Measurements from ENCODE around the gene ARMC2.

Gene ARMC2, protein sequence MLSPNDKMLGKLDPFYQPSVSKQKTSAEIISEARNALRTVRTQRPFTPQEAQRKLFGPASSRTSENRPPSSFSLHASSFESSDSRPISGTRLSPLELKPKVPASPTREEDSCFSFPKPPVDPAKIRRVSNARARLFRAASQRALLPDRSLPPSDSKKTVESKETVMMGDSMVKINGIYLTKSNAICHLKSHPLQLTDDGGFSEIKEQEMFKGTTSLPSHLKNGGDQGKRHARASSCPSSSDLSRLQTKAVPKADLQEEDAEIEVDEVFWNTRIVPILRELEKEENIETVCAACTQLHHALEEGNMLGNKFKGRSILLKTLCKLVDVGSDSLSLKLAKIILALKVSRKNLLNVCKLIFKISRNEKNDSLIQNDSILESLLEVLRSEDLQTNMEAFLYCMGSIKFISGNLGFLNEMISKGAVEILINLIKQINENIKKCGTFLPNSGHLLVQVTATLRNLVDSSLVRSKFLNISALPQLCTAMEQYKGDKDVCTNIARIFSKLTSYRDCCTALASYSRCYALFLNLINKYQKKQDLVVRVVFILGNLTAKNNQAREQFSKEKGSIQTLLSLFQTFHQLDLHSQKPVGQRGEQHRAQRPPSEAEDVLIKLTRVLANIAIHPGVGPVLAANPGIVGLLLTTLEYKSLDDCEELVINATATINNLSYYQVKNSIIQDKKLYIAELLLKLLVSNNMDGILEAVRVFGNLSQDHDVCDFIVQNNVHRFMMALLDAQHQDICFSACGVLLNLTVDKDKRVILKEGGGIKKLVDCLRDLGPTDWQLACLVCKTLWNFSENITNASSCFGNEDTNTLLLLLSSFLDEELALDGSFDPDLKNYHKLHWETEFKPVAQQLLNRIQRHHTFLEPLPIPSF

DNA sequence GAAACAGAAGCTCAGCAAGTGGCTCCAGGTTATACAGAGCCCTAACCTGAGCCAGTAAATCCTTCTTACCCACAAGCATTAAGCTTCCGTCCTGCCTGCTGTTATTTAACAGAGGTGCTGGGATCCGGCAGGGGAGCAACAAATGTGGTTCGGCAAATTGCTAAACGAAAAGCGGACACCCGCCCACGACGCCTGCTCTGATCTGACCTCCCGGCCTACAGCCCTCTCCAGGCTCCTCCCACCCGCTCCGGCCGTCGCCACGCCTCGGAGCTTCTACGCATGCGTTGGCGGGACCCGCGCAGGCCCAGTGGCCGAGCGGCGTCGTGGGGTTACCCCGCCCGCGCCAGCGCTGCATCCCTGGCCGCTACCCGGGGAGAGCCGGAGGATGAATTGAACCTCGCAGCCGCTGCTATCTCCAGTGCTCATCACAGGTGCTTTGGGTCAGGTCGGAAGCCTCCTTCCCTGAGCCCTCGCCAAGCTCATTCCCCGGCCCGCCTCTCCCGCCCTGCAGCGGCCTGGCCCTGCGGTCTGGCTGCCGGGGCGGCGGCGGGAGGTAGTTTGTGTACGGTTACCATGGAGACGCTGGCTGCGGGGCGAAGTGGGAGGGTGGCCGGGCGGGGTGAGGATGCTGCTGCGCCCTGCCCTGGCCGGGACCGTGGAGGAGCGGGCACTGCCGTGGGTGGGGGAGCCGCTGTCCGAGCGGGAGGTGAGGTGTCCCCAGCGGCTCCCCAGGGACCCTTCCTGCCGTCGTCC lies at the start of gene ARMC2:
TSS of gene ARMC2 (plus strand) at position 307 of the 753 bp plus-strand sequence. CDS start 5,846 bp downstream, outside the sequence.
- H3K36me3 Mint-ChIP-seq, result no peaks in the 10 kb centered on the region
- peak within 1 kb of the TSS; percentile 89 for H3K27ac Mint-ChIP-seq

DNA sequence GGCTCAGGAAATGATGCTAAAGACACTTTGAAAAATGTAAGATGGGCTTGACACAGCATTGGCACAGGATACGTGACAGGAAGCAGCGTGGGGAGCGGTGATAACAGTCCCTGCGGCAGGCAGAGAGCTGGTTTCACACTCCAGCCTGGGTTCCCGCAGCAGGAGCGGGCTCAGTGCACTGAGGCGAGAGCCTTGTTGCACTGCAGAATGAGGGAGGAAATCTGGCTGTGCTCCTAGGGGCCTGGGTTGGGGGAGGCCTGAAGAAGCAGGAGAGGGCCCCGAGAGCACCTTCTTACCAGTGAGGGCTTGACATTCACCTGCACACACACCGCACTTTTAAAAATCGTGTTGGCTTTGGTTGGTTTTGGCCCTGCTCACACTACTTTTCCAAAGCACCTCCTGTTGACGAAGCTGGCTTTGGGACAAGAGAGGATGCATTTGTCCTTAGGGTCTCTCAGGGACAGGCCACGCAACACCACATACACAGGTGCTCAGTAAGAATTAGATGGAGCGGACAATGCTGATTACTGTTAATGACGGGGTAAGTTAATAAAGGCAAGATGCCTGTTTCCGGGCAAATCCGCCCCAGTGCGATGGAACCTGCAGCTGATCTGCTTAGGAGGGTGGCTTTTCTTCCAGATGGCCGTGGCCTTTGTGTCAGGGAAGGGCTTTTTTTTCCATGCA lies 49.4 kb upstream of the ARMC2 start:
- DNase-seq (no peak), ATAC-seq (replicated peaks) (peak; percentile 59 to 63)
- peak overlapping the region; percentile 22 to 36 for H3K4me3 Mint-ChIP-seq
- no peaks in the 10 kb centered on the region for H3K9me3 Mint-ChIP-seq
- H3K27me3 Mint-ChIP-seq, result peaks cover 17 to 32% of the 10 kb centered on the region in 2 donors
- peaks cover 12 to 20% of the 10 kb centered on the region in 2 donors for H3K4me1 Mint-ChIP-seq
- H3K27ac Mint-ChIP-seq, result no peak overlapping the region
- H3K36me3 Mint-ChIP-seq, result no peaks in the 10 kb centered on the region

More for the DNA sequence above, at the start of gene ARMC2:
- peak within 1 kb of the TSS; percentile 89 to 93 for H3K4me3 Mint-ChIP-seq
- H3K9me3 Mint-ChIP-seq, result no peaks in the 10 kb centered on the region
- H3K27me3 Mint-ChIP-seq, result peaks cover 0 to under 1% of the 10 kb centered on the region in 2 donors
- peak; percentile 93 to 95 for ATAC-seq (replicated peaks)
- peaks cover 8 to 20% of the 10 kb centered on the region in 2 donors for H3K4me1 Mint-ChIP-seq
- peak; percentile 95 for DNase-seq

DNA sequence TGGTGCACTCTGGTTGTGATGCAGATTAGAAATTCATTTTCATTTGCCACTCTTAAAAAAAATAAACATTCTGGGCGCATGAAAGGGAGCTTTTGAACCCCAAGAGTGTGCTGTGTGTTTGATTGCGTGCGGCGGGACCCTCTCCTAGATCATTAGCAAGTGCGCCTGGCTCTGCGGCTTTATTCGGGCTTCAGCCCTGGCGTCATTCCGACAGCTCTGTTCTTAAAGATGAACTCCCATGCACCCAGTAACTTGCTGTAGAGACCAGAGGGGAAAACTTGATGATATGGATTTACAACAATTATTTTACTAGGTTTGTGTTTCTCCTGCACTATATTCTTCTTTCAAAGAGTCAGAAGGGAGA lies 48.9 kb upstream of the ARMC2 start:
- no peak for ATAC-seq (replicated peaks)
- H3K4me3 Mint-ChIP-seq, result no peak overlapping the region

DNA sequence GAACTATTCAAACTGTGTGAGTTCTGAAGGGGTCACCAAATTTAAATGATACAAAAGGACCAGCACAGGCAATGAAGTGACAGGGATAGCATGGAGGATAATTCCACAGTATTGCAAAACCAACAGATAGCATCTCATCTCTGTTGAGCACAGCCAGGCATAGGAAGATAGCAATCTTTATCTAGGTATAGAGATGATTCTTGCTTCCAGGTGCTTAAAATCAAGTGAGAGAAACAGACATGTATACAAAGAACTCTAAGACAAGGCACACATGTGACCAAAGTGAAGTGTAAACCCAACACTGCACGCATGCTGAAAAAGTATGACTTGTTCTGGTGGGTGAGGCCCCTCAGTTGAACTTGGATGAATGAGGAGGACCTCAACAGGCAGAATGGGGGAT lies 48.4 kb upstream of the ARMC2 start:
- no peak overlapping the region for H3K4me3 Mint-ChIP-seq
- peaks cover 17 to 27% of the 10 kb centered on the region in 2 donors for H3K27me3 Mint-ChIP-seq
- no peaks in the 10 kb centered on the region for H3K9me3 Mint-ChIP-seq
- ATAC-seq (replicated peaks) (no peak), DNase-seq (no peak)
- H3K4me1 Mint-ChIP-seq, result peaks cover 12 to 20% of the 10 kb centered on the region in 2 donors
- H3K27ac Mint-ChIP-seq, result no peak overlapping the region
- H3K36me3 Mint-ChIP-seq, result no peaks in the 10 kb centered on the region

More for the DNA sequence above, 48.9 kb upstream of the ARMC2 start:
- Mint-ChIP-seq H3K4me1 (peaks cover 12 to 20% of the 10 kb centered on the region in 2 donors), H3K9me3 (no peaks in the 10 kb centered on the region), H3K27me3 (peaks cover 17 to 32% of the 10 kb centered on the region in 2 donors), H3K36me3 (no peaks in the 10 kb centered on the region), H3K27ac (no peak overlapping the region)
- no peak for DNase-seq

DNA sequence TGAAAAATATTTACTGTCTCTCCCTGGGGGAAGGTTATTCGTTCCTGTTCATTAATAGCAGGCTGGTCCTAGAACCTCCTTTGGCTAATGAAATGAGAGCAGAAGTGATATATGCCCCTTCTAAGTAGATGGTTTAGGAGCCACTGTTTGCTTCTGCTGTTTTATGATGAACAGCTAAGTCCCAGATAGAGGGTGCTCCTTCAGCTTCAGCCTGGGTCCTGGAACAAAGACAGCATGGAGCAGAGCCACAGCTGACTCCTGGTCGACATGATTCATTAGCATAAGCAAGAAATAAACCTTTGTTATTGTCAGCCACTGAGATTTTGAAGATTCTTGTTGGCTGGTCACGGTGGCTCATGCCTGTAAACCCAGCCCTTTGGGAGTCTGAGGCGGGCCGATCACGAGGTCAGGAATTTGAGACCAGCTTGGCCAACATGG lies 47.8 kb upstream of the ARMC2 start:
- H3K36me3 Mint-ChIP-seq, result no peaks in the 10 kb centered on the region
- H3K27me3 Mint-ChIP-seq, result peaks cover 17 to 23% of the 10 kb centered on the region in 2 donors
- no peak overlapping the region for H3K4me3 Mint-ChIP-seq
- no peak overlapping the region for H3K27ac Mint-ChIP-seq
- H3K9me3 Mint-ChIP-seq, result no peaks in the 10 kb centered on the region
- peaks cover 16 to 25% of the 10 kb centered on the region in 2 donors for H3K4me1 Mint-ChIP-seq
- ATAC-seq (replicated peaks) (no peak), DNase-seq (no peak)

DNA sequence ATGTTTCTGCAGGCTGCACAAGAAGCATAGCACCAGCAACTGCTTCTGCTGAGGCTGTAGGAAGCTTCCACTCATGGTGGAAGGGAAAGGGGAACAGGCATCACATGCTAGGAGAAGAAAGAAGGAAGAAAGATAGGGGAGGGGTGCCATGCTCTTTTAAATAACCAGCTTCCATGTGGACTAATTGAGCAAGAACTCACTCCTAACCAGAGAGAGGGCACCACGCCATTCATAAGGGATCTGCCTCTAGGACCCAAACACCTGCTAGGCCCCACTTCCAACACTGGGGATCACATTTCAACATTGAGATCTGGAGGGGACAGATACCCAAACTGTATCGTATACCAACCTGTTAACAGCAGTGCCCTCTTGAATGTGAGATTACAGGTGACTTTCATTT lies 46.9 kb upstream of the ARMC2 start:
- Mint-ChIP-seq H3K27ac (no peak overlapping the region), H3K4me1 (peaks cover 22 to 27% of the 10 kb centered on the region in 2 donors), H3K9me3 (no peaks in the 10 kb centered on the region), H3K4me3 (no peak overlapping the region), H3K36me3 (no peaks in the 10 kb centered on the region), H3K27me3 (peaks cover 17 to 23% of the 10 kb centered on the region in 2 donors)
- ATAC-seq (replicated peaks), result no peak
- no peak for DNase-seq

DNA sequence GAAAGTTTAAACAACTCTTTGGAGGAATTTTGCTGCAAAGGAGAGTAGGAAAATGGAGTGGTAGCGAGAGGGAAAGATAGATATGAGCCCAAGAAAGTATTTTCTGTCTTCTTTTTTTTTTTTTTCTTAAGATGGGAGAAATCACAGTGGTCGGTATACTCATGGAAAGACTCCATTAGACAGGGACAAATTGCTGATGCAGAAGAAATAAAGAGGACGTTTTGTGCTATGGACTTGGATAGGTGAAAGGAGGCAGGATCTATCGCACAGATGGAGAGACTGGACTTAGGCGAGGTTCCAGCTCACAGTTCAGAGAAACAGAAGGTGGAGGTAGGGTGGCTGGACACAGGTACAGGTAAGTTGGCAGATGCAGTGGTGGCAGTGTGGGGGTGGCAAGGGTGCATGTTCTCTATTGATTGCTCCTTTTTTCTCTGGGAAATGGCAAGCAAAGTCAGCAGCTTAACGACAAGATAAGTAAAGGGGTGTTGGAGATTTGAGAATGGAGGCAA lies 44.2 kb upstream of the ARMC2 start:
- ATAC-seq (replicated peaks), result no peak
- no peak overlapping the region for H3K4me3 Mint-ChIP-seq
- H3K27ac Mint-ChIP-seq, result no peak overlapping the region
- H3K9me3 Mint-ChIP-seq, result no peaks in the 10 kb centered on the region
- no peaks in the 10 kb centered on the region for H3K36me3 Mint-ChIP-seq
- peaks cover 14 to 15% of the 10 kb centered on the region in 2 donors for H3K4me1 Mint-ChIP-seq
- peaks cover 5 to 9% of the 10 kb centered on the region in 2 donors for H3K27me3 Mint-ChIP-seq
- no peak for DNase-seq

DNA sequence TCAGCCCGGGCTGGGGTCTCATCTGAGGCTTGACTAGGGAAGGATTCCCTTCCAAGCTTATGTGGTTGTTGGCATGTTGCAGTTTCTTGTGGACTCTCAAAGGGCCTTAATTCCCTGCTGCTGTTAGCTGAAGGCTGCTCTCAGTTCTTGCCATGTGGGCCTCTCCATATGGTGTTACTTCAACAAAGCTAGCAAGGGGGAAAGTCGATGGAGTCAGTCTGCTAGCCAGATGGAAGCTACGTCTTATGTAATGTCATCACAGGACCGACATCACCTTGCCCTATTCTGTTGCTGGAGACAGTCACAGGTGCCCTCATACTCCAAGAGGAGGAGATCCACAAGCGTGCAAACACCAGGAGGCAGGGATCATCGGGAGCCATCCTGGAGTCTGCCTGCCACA lies 43.3 kb upstream of the ARMC2 start:
- Mint-ChIP-seq H3K27ac (no peak overlapping the region), H3K36me3 (no peaks in the 10 kb centered on the region)

DNA sequence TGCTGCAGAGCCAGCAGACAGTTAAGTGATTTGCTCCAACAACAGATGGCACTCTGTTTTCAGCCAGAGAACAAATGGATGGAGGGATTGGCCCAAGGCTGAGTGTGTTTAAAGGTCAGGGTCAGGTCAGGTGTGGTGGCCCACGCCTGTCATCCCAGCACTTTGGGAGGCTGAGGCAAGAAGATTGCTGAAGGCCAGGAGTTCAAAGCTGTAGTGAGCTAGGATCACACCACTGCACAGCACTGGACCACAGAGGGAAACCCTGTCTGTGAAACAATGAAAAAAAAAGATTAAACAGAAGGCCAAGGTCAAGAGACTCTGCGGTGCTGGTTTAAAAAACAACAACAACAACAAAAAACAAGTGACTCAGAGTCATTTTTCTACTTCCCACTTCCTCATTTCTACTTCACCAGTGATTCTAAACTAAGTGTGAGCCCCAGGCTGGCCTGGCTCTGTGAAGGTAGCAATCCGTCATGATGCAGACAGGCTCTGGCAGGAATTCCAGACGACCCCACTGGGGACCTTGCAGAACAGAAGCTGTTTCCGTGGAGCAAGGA lies 42.5 kb upstream of the ARMC2 start:
- Mint-ChIP-seq H3K4me1 (peaks cover 14 to 20% of the 10 kb centered on the region in 2 donors), H3K27ac (no peak overlapping the region), H3K4me3 (no peak overlapping the region), H3K9me3 (peaks cover 0 to 2% of the 10 kb centered on the region in 2 donors), H3K27me3 (no peaks in the 10 kb centered on the region), H3K36me3 (no peaks in the 10 kb centered on the region)
- peak; percentile 85 to 90 for ATAC-seq (replicated peaks)
- DNase-seq, result no peak

More for the DNA sequence above, 43.3 kb upstream of the ARMC2 start:
- no peak overlapping the region for H3K4me3 Mint-ChIP-seq
- peaks cover 14 to 19% of the 10 kb centered on the region in 2 donors for H3K4me1 Mint-ChIP-seq
- H3K27me3 Mint-ChIP-seq, result peaks cover 0 to 1% of the 10 kb centered on the region in 2 donors
- ATAC-seq (replicated peaks) (no peak), DNase-seq (no peak)
- H3K9me3 Mint-ChIP-seq, result peaks cover 0 to 2% of the 10 kb centered on the region in 2 donors

DNA sequence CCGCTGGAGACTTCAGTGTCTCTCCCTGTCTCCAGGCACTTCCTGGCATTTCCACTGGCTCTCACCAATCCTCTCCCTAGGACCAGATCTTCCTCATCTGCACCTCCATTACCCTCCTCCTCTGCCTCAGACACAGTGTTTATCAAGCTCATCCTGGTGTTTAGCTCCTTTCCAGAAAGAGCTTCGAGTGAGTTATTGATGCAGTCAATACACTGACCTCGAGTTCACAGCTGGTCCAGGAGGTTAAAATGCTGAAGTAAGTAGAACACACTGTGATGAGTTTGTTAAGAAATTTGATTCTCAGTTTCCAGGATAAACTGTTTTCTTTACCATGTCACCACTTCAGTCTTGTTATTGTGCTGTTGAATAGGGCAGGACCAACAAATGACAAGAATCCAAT lies 42.1 kb upstream of the ARMC2 start:
- H3K9me3 Mint-ChIP-seq, result peaks cover 0 to 2% of the 10 kb centered on the region in 2 donors
- no peaks in the 10 kb centered on the region for H3K27me3 Mint-ChIP-seq
- H3K4me3 Mint-ChIP-seq, result no peak overlapping the region
- H3K27ac Mint-ChIP-seq, result no peak overlapping the region
- ATAC-seq (replicated peaks) (peak; percentile 20 to 30), DNase-seq (no peak)
- peaks cover 14 to 20% of the 10 kb centered on the region in 2 donors for H3K4me1 Mint-ChIP-seq
- no peaks in the 10 kb centered on the region for H3K36me3 Mint-ChIP-seq

DNA sequence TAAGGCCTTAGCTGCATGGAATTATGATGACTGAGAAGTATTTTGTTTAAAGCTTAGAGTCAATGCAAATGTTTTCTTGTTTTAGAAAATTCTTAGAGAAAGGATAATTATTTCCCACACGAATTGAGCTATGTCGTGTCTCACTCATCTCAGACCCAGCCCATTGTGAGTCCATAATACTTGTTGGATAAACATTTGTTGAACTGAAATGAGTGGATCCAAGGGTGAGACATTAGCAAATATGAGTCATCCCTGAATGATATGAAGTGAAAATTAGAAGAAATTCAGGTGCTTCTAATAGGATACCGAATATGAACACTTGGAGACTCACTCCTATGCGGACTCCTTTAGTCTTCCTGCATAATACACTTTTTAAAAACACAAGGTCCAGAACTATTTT lies 41.6 kb upstream of the ARMC2 start:
- Mint-ChIP-seq H3K36me3 (no peaks in the 10 kb centered on the region), H3K4me1 (peaks cover 14 to 20% of the 10 kb centered on the region in 2 donors), H3K9me3 (peaks cover 0 to 2% of the 10 kb centered on the region in 2 donors), H3K27ac (no peak overlapping the region), H3K4me3 (no peak overlapping the region), H3K27me3 (no peaks in the 10 kb centered on the region)
- ATAC-seq (replicated peaks), result no peak
- DNase-seq, result no peak

DNA sequence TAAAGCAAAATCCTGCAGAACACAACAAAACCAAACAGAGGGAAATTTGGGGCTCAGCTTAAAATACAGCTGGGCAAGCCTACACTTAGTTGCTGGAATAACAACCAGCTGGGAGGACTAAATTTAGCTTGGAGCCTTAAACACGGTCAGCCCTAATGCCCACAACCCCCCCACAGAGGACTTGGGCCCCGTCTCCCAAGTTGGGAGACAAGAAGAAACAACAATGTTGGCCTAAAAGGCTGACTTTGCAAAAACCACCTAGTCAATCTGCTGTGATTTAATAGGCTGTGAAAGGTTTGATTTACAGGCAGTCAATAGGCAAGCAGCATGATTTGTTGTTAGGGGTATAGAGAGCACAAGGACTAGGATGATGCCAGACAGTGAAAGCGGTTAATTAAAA lies 40.3 kb upstream of the ARMC2 start:
- no peak for DNase-seq
- Mint-ChIP-seq H3K27me3 (no peaks in the 10 kb centered on the region), H3K4me1 (peaks cover 13 to 20% of the 10 kb centered on the region in 2 donors), H3K4me3 (no peak overlapping the region), H3K36me3 (no peaks in the 10 kb centered on the region), H3K9me3 (peaks cover 0 to 2% of the 10 kb centered on the region in 2 donors), H3K27ac (no peak overlapping the region)
- no peak for ATAC-seq (replicated peaks)

DNA sequence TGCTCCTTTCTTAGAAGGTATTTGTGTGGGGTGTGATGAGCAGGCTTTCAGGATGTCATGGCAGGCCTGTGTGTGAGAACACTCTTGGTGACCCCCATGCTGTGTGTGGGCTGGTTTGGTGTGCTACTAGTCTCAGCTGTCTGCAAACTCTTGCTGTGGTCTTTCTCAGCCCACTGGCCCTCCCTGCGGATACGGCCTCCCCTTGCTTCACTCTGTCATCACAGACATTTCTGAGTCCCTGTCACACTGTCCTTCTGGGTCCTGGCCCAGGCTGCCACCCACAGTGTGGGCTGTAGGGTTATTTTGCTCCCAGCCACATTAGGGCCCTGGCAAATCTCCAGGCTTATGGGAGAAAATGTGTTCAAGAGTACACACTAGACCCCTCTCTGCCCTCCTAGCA lies 39.0 kb upstream of the ARMC2 start:
- H3K27ac Mint-ChIP-seq, result no peak overlapping the region
- DNase-seq (no peak), ATAC-seq (replicated peaks) (no peak)
- H3K36me3 Mint-ChIP-seq, result no peaks in the 10 kb centered on the region
- no peak overlapping the region for H3K4me3 Mint-ChIP-seq
- peaks cover 13 to 20% of the 10 kb centered on the region in 2 donors for H3K4me1 Mint-ChIP-seq
- H3K27me3 Mint-ChIP-seq, result no peaks in the 10 kb centered on the region
- peaks cover 0 to 3% of the 10 kb centered on the region in 2 donors for H3K9me3 Mint-ChIP-seq

All from stimulated activated naive B cell treated with anti-CD40 and anti-IgM and Interleukin-4, amounts not matched to agents 10 μg/mL and 1 μg/mL and 100 μg/mL, for 72 hours (primary cell).